ENCODE data around the gene SAMD8.

The SAMD8 gene

DNA sequence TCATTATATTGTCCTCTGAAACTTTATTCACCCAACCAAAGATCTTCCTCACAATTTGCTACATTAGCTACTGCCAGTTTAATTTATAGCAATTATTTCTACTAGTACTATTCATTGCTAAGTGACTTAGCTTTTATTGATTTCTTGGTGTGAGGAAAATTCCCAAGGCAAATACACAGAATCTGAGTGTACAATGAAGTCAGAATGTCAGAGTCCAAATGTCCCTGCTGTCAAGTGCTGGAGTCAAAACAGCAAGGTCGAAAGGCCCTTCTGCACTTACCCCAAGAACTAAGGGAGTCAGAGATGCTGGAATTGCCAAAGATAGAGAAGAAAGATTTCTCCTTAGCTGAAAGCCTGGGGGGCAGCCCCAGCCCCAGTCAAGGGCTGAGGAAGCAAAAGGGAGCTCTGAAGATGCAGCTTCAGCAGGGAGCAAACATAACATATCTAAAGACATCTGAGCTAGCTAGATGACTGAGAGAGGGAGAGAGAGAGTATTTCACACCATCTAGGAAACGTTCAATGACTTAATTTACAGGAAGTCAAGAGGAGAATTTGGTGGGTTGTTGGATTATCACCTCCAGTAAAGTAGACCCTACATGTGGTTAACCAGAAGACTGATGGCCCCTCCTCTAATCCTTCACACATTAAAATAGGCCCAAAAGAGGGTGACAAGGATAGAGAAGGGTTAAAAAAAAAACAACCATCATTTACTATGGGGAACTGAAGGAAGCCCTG is 36.6 kb upstream of the SAMD8 start:
- DNase-seq (ENCODE audit: extremely low read depth, low read depth), result no peak
- TF ChIP-seq, protein P1, sequence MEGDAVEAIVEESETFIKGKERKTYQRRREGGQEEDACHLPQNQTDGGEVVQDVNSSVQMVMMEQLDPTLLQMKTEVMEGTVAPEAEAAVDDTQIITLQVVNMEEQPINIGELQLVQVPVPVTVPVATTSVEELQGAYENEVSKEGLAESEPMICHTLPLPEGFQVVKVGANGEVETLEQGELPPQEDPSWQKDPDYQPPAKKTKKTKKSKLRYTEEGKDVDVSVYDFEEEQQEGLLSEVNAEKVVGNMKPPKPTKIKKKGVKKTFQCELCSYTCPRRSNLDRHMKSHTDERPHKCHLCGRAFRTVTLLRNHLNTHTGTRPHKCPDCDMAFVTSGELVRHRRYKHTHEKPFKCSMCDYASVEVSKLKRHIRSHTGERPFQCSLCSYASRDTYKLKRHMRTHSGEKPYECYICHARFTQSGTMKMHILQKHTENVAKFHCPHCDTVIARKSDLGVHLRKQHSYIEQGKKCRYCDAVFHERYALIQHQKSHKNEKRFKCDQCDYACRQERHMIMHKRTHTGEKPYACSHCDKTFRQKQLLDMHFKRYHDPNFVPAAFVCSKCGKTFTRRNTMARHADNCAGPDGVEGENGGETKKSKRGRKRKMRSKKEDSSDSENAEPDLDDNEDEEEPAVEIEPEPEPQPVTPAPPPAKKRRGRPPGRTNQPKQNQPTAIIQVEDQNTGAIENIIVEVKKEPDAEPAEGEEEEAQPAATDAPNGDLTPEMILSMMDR (IDR thresholded peaks at IDR 0.05; ENCODE audit: low read depth, low read length, missing control alignments), result no peak

GRCh38 chr10:75076348-75076747 is 35.1 kb upstream of the SAMD8 start:
- TF ChIP-seq, protein P1 (IDR thresholded peaks at IDR 0.05; ENCODE audit: low read depth, low read length, missing control alignments), result no peak
- no peak overlapping the region for H3K4me3 ChIP-seq (replicated peaks; ENCODE audit: low read depth, low read length)
- no peak for DNase-seq (ENCODE audit: extremely low read depth, low read depth)

More for the DNA sequence above, 36.6 kb upstream of the SAMD8 start:
- no peak overlapping the region for H3K4me3 ChIP-seq (replicated peaks; ENCODE audit: low read depth, low read length)

- TF ChIP-seq, protein P1 (IDR thresholded peaks at IDR 0.05; ENCODE audit: low read depth, low read length, missing control alignments), result no peak
- no peak overlapping the region for H3K4me3 ChIP-seq (replicated peaks; ENCODE audit: low read depth, low read length)
- DNase-seq (ENCODE audit: extremely low read depth, low read depth), result no peak
Observed at GRCh38 chr10:75079436-75080083, 31.9 kb upstream of the SAMD8 start.

GRCh38 chr10:75080554-75080953 is 30.9 kb upstream of the SAMD8 start:
- TF ChIP-seq, protein P1 (IDR thresholded peaks at IDR 0.05; ENCODE audit: low read depth, low read length, missing control alignments), result no peak
- no peak for DNase-seq (ENCODE audit: extremely low read depth, low read depth)
- no peak overlapping the region for H3K4me3 ChIP-seq (replicated peaks; ENCODE audit: low read depth, low read length)

DNA sequence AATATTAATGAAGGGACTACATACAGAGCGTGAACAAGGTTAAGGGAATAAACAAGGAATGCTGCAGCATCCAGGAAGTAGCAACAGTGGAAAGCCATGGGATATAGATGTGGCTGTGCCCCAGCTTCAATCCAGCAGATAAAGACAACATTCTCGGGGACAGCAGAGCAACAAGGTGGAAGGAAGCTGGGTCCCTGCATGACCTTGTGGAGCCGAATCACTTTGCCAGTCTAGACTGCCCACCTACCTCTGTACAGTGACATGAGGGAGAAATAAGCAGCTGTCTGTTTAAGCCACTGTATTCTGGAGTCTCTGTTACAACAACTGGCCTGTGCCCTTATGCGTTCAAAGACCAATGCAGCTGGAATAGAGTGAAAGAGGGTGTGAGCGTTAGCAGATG is 30.1 kb upstream of the SAMD8 start:
- TF ChIP-seq, protein P1 (IDR thresholded peaks at IDR 0.05; ENCODE audit: low read depth, low read length, missing control alignments), result no peak
- DNase-seq (ENCODE audit: extremely low read depth, low read depth), result no peak
- H3K4me3 ChIP-seq (replicated peaks; ENCODE audit: low read depth, low read length), result no peak overlapping the region

DNA sequence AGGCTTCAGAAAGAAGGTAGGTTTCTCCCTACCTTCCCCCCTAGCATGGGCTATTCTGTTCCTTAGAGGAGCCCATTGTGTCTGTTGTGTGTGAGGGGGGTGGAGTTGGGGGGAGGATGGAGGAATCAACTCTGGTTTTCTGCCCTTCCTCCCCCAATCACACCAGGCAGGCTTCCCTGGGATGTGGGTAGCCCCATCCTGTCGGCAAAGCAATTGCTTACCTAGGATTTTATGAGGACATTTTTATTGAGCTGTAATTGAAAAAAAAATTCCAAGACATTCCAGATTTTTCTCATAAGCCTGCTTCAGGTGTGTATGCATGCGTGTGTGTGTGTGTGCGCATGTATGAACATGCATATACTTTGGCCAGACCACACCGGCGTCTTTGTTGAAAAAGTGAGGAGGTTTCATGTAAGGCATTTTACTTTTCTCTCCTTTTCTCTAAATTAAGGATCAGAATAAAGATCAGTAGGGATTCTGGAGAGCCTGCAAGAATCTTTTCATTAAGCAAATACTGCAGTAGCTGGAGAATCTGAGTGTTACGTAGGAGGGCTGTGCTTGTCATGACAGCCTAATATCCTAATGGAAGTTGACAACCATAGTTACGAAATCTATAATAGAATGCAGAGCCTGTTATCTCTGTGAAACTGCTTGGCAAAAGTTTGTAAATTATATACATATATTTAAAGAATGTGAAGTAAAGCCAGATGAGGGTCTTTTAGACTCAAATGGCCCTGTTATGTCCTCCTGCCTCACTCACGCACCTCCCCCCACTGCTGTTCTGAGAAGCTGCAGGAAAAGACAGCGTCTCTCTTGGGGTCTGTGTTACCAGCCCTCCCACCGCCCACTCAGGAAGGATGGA is 27.3 kb upstream of the SAMD8 start:
- H3K4me3 ChIP-seq (replicated peaks; ENCODE audit: low read depth, low read length), result no peak overlapping the region
- TF ChIP-seq, protein P1 (IDR thresholded peaks at IDR 0.05; ENCODE audit: low read depth, low read length, missing control alignments), result no peak
- no peak for DNase-seq (ENCODE audit: extremely low read depth, low read depth)
